ENCODE results near the gene ZNF346.
"Not testable (repeated sequence)": the region's sequence is repeated elsewhere in the genome, so short reads cannot be mapped to it uniquely, and the experiment has no call there.

DNA sequence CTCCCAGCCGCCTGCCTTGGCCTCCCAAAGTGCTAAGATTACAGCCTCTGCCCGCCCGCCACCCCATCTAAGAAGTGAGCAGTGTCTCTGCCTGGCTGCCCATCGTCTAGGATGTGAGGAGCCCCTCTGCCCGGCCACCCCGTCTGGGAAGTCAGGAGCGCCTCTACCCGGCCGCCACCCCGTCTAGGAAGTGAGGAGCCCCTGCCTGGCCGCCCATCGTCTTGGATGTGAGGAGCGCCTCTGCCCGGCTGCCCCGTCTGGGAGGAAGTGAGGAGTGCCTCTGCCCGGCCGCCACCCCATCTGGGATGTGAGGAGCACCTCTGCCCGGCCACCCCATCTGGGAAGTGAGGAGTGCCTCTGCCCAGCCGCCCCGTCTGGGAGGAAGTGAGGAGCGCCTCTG is 38.9 kb upstream of the ZNF346 start:
- not testable (repeated sequence) for TF ChIP-seq POLR2A (IDR thresholded peaks at IDR 0.05; ENCODE audit: low read length); GATA1 (IDR thresholded peaks at IDR 0.05; ENCODE audit: low read depth, low read length)
